Measurements from ENCODE around the gene TACC3.

TACC3 gene

GRCh38 chr4:1714303-1715001, 6.9 kb upstream of the TACC3 start:
- no peak for TF ChIP-seq CTCF (IDR thresholded peaks at IDR 0.05)
- Histone ChIP-seq H3K27me3 (no peaks in the 10 kb centered on the region), H3K27ac (peak overlapping the region; percentile 100), H3K4me1 (ENCODE audit: control insufficient read depth in 1 of 2, insufficient read depth in 1 of 2, low read depth in 1 of 2, low read length in 1 of 2) (peaks cover 55 to 56% of the 10 kb centered on the region in 2 experiments), H3K36me3 (peaks cover 21% of the 10 kb centered on the region), H3K9me3 (no peaks in the 10 kb centered on the region), H3K4me3 (ENCODE audit: low read depth in 1 of 2, low read length in 1 of 2) (peak overlapping the region in 1 of 2 experiments; percentile 89)

- no peak for TF ChIP-seq CTCF (IDR thresholded peaks at IDR 0.05)
- H3K4me1 ChIP-seq (ENCODE audit: control insufficient read depth in 1 of 2, insufficient read depth in 1 of 2, low read depth in 1 of 2, low read length in 1 of 2), result peaks cover 62 to 63% of the 10 kb centered on the region in 2 experiments
- peak overlapping the region in 1 of 2 experiments; percentile 28 for H3K4me3 ChIP-seq (ENCODE audit: low read depth in 1 of 2, low read length in 1 of 2)
These were observed 6.1 kb upstream of the TACC3 start for GRCh38 chr4:1715002-1715758.

GRCh38 chr4:1716065-1716945, 5.0 kb upstream of the TACC3 start:
- Histone ChIP-seq H3K9me3 (no peaks in the 10 kb centered on the region), H3K27me3 (no peaks in the 10 kb centered on the region), H3K4me1 (ENCODE audit: control insufficient read depth in 1 of 2, insufficient read depth in 1 of 2, low read depth in 1 of 2, low read length in 1 of 2) (peaks cover 57 to 60% of the 10 kb centered on the region in 2 experiments), H3K36me3 (peaks cover 21% of the 10 kb centered on the region), H3K4me3 (ENCODE audit: low read depth in 1 of 2, low read length in 1 of 2) (no peak overlapping the region), H3K27ac (peak overlapping the region; percentile 100)
- no peak for TF ChIP-seq CTCF (IDR thresholded peaks at IDR 0.05)

More at GRCh38 chr4:1715002-1715758, 6.1 kb upstream of the TACC3 start:
- Histone ChIP-seq H3K27me3 (no peaks in the 10 kb centered on the region), H3K36me3 (peaks cover 21% of the 10 kb centered on the region), H3K9me3 (no peaks in the 10 kb centered on the region), H3K27ac (peak overlapping the region; percentile 100)

GRCh38 chr4:1717129-1718094, 3.9 kb upstream of the TACC3 start:
- H3K4me3 ChIP-seq (ENCODE audit: low read depth in 1 of 2, low read length in 1 of 2), result no peak overlapping the region
- peaks cover 21% of the 10 kb centered on the region for H3K36me3 ChIP-seq
- H3K27ac ChIP-seq, result peak overlapping the region; percentile 9
- H3K9me3 ChIP-seq, result no peaks in the 10 kb centered on the region
- no peaks in the 10 kb centered on the region for H3K27me3 ChIP-seq
- peaks cover 61 to 70% of the 10 kb centered on the region in 2 experiments for H3K4me1 ChIP-seq (ENCODE audit: control insufficient read depth in 1 of 2, insufficient read depth in 1 of 2, low read depth in 1 of 2, low read length in 1 of 2)
- TF ChIP-seq CTCF (IDR thresholded peaks at IDR 0.05), result no peak

Data from neutrophil (primary cell).